HEK293T (cell line): ENCODE measurements around the gene HCN2.

Experiments
- BHLHE40 ChIP-seq: fragments of 450-650 bp; IDR thresholded peaks from 2 replicates; pipeline ENCODE4 v1.6.1; 2016; ENCODE audit warnings: mild to moderate bottlenecking, moderate library complexity, borderline replicate concordance
- ELF4 ChIP-seq: fragments of 450-650 bp; IDR thresholded peaks from 2 replicates; pipeline ENCODE4 v1.6.1; 2017; ENCODE audit warnings: antibody characterized with exemption
- FOXA1 ChIP-seq: fragments of 450-650 bp; IDR thresholded peaks from 2 replicates; pipeline ENCODE4 v1.6.1; 2016; ENCODE audit warnings: mild to moderate bottlenecking
- FOXM1 ChIP-seq: fragments of 450-650 bp; IDR thresholded peaks from 2 replicates; pipeline ENCODE4 v1.6.1; 2017; ENCODE audit warnings: mild to moderate bottlenecking, borderline replicate concordance
- HDGF ChIP-seq: fragments of 450-650 bp; IDR thresholded peaks from 2 replicates; pipeline ENCODE4 v1.6.1; 2017; ENCODE audit warnings: antibody characterized with exemption, borderline replicate concordance
- LEF1 ChIP-seq: fragments of 450-650 bp; IDR thresholded peaks from 2 replicates; pipeline ENCODE4 v1.6.1; 2017; ENCODE audit warnings: mild to moderate bottlenecking, borderline replicate concordance
- SUZ12 ChIP-seq: fragments of 450-650 bp; IDR thresholded peaks from 2 replicates; pipeline ENCODE4 v1.6.1; 2016; ENCODE audit warnings: mild to moderate bottlenecking
- ZNF384 ChIP-seq: fragments of 450-650 bp; IDR thresholded peaks from 2 replicates; pipeline ENCODE4 v1.6.1; 2016
- TF ChIP-seq, protein P1 (sequence below): fragments of 450-650 bp; IDR thresholded peaks from 2 replicates; pipeline ENCODE4 v1.6.1; 2016

DNA sequence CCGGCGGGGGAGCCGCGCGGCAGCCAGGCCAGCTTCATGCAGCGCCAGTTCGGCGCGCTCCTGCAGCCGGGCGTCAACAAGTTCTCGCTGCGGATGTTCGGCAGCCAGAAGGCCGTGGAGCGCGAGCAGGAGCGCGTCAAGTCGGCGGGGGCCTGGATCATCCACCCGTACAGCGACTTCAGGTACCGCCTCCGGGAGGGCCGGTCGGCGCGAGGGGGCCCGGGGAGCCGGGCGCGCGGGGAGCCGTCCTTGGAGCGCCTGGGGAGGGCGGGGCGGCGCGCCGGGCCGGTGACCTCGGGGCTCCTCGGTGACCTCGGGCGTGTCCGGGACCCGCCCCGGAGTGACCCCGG is 690 bp downstream of the HCN2 start:
- TF ChIP-seq SUZ12, result no peak
- TF ChIP-seq ZNF384, result no peak
- TF ChIP-seq LEF1, result no peak
- TF ChIP-seq, protein P1, sequence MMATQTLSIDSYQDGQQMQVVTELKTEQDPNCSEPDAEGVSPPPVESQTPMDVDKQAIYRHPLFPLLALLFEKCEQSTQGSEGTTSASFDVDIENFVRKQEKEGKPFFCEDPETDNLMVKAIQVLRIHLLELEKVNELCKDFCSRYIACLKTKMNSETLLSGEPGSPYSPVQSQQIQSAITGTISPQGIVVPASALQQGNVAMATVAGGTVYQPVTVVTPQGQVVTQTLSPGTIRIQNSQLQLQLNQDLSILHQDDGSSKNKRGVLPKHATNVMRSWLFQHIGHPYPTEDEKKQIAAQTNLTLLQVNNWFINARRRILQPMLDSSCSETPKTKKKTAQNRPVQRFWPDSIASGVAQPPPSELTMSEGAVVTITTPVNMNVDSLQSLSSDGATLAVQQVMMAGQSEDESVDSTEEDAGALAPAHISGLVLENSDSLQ, result no peak
- no peak for TF ChIP-seq FOXM1
- TF ChIP-seq FOXA1, result no peak
- TF ChIP-seq ELF4, result no peak
- no peak for TF ChIP-seq HDGF
- no peak for TF ChIP-seq BHLHE40
